Measurements from ENCODE around the gene MRPL50. TPM values are rescaled to one million over a fixed set of nuclear protein-coding genes. Genes with fewer than 3 reads are reported as not detected.

MRPL50 gene
- total and polyA plus RNA-seq, 4 experiments from 2014 or later = 18.6 to 23.0 (median 20.9) TPM

DNA sequence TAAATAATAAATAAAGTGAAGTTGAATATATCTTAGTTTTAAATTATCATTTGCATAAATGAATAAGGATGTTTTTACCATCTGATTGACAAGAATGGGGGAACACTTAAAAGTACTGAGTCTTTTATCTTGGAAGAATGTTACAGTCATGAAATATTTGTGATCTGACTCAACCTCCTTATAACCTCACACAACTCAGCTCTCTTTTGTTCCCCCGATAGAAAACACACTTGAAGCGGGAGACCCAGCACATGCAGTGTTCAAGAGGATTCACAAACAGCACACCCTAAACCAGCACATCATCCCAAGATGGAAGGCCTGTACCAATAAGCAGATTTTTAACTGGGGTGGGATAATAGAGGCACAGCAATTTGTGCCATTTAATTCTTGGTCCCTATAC lies 29.1 kb downstream of the MRPL50 start:
- Histone ChIP-seq H3K36me3 (ENCODE audit: insufficient read depth, low read length) (no peaks in the 10 kb centered on the region), H3K9me3 (ENCODE audit: control insufficient read depth in 1 of 2, low read length in 2 of 2) (no peaks in the 10 kb centered on the region), H3K4me3 (ENCODE audit: low read length in 2 of 2) (no peak overlapping the region), H3K4me1 (ENCODE audit: insufficient read depth, low read length) (no peaks in the 10 kb centered on the region), H3K27me3 (ENCODE audit: insufficient read depth, low read length) (no peaks in the 10 kb centered on the region), H3K27ac (ENCODE audit: low read depth, low read length) (no peak overlapping the region)
- DNase-seq = no peak
- intact Hi-C loops (cut with micrococcal nuclease) = no loop called here
- Mint-ChIP-seq H3K27me3 (peaks cover 3% of the 10 kb centered on the region in 2 donors), H3K4me1 (no peaks in the 10 kb centered on the region), H3K9me3 (no peaks in the 10 kb centered on the region), H3K27ac (no peak overlapping the region), H3K4me3 (no peak overlapping the region), H3K36me3 (no peaks in the 10 kb centered on the region)
- CTCF ChIA-PET (ENCODE audit: partially characterized antibody) = no interaction called here
- POLR2A ChIA-PET (ENCODE audit: partially characterized antibody) = no interaction called here

DNA sequence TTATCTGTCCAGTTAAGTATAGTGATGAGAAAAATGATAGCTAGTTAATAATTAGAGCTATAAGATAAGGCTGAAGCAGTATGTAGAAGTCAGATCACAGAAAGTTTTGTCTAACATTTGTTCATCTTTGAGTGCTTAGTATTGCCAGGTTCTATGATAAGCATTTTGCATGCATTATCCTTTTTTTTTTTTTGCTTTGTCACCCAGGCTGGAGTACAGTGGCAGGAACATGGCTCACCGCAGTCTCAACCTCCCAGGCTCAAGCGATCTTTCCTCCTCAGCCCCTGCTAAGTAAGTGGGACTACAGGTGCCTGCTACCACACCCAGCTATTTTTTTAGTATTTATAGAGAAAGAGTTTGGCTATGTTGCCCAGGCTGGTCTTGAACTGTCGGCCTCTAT lies 31.1 kb downstream of the MRPL50 start:
- intact Hi-C loops (cut with micrococcal nuclease) = no loop called here
- POLR2A ChIA-PET (ENCODE audit: partially characterized antibody) = no interaction called here
- no peak for DNase-seq

DNA sequence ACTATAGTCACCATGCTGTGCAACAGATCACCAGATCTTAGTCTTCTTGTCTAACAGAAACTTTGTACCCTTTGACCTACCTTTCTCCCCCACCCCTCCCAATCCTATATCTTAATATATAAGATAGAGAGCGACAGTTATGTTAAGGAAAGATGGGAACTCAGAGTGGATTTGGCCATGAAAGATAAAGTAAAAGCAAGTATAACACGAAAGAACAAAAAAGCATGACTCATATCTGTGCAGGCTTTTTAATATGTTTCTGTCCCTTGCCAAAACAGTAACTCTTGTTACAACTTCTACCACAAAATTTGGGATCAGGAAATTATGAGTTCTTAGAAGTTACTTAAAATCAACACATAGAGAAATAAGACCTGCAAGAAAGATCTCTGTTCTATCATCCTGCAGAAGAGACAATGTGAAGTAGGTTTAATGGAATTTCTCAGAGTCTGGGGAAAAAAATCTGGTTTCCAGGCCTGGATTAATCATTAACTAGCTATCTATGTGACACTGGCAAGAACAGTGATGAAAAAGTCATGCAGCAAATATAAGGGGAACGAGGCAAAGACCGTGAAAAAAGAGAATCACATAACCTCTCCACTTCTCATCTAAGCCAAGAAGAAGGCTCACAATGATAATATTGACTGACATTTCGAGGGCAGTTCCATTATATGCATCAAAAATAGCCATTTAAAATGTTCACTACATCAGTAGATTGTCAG lies 32.2 kb downstream of the MRPL50 start:
- Mint-ChIP-seq H3K4me1 (no peaks in the 10 kb centered on the region), H3K27ac (no peak overlapping the region), H3K27me3 (peaks cover 0 to 4% of the 10 kb centered on the region in 2 donors), H3K36me3 (no peaks in the 10 kb centered on the region), H3K9me3 (peaks cover 0 to 2% (median 0%) of the 10 kb centered on the region in 8 donors), H3K4me3 (no peak overlapping the region)
- H3K27ac ChIP-seq (ENCODE audit: low read depth, low read length) = no peak overlapping the region
- no peaks in the 10 kb centered on the region for H3K9me3 ChIP-seq (ENCODE audit: control insufficient read depth in 1 of 2, low read length in 2 of 2)
- H3K27me3 ChIP-seq (ENCODE audit: insufficient read depth, low read length) = no peaks in the 10 kb centered on the region
- CTCF ChIA-PET (ENCODE audit: partially characterized antibody) = no interaction called here
- H3K4me3 ChIP-seq (ENCODE audit: low read length in 2 of 2) = no peak overlapping the region
- POLR2A ChIA-PET (ENCODE audit: partially characterized antibody) = no interaction called here
- intact Hi-C loops (cut with micrococcal nuclease) = no loop called here
- H3K4me1 ChIP-seq (ENCODE audit: insufficient read depth, low read length) = no peaks in the 10 kb centered on the region
- DNase-seq = no peak
- no peaks in the 10 kb centered on the region for H3K36me3 ChIP-seq (ENCODE audit: insufficient read depth, low read length)

More for the DNA sequence above, 31.1 kb downstream of the MRPL50 start:
- Histone ChIP-seq H3K36me3 (ENCODE audit: insufficient read depth, low read length) (no peaks in the 10 kb centered on the region), H3K9me3 (ENCODE audit: control insufficient read depth in 1 of 2, low read length in 2 of 2) (no peaks in the 10 kb centered on the region), H3K27ac (ENCODE audit: low read depth, low read length) (no peak overlapping the region), H3K27me3 (ENCODE audit: insufficient read depth, low read length) (no peaks in the 10 kb centered on the region), H3K4me1 (ENCODE audit: insufficient read depth, low read length) (no peaks in the 10 kb centered on the region), H3K4me3 (ENCODE audit: low read length in 2 of 2) (no peak overlapping the region)
- CTCF ChIA-PET (ENCODE audit: partially characterized antibody) = no interaction called here
- Mint-ChIP-seq H3K36me3 (no peaks in the 10 kb centered on the region), H3K27ac (no peak overlapping the region), H3K4me3 (no peak overlapping the region), H3K27me3 (peaks cover 3 to 5% of the 10 kb centered on the region in 2 donors), H3K9me3 (peaks cover 0 to 2% (median 0%) of the 10 kb centered on the region in 8 donors), H3K4me1 (no peaks in the 10 kb centered on the region)

DNA sequence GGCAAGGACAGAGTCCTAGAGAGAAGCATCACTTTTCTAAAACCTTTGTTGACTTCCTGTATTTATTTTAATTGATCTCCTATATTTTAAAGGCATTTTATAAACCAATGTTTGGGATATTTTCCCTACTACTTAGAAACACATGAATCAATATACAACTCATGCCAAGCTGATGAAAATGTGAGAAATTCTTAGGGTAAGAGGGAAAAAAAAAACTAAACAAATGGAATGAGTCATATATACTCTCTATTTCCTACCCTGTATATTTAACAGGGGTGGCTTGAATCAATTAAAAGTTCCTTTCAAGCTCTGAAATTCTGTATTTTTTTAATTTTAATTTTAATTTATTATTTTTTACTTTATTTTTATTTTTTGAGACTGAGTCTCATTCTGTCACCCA lies 33.2 kb downstream of the MRPL50 start:
- ChIA-PET POLR2A (ENCODE audit: partially characterized antibody) (no interaction called here), CTCF (ENCODE audit: partially characterized antibody) (no interaction called here)
- no peaks in the 10 kb centered on the region for H3K36me3 Mint-ChIP-seq
- Histone ChIP-seq H3K4me1 (ENCODE audit: insufficient read depth, low read length) (no peaks in the 10 kb centered on the region), H3K9me3 (ENCODE audit: control insufficient read depth in 1 of 2, low read length in 2 of 2) (no peaks in the 10 kb centered on the region), H3K4me3 (ENCODE audit: low read length in 2 of 2) (no peak overlapping the region), H3K27ac (ENCODE audit: low read depth, low read length) (no peak overlapping the region), H3K36me3 (ENCODE audit: insufficient read depth, low read length) (no peaks in the 10 kb centered on the region), H3K27me3 (ENCODE audit: insufficient read depth, low read length) (no peaks in the 10 kb centered on the region)
- H3K9me3 Mint-ChIP-seq = peaks cover 0 to 2% (median 0%) of the 10 kb centered on the region in 8 donors
- intact Hi-C loops (cut with micrococcal nuclease) = no loop called here
- DNase-seq = no peak
- no peak overlapping the region for H3K4me3 Mint-ChIP-seq
- H3K27me3 Mint-ChIP-seq = peaks cover 0 to 2% of the 10 kb centered on the region in 2 donors
- H3K4me1 Mint-ChIP-seq = no peaks in the 10 kb centered on the region
- H3K27ac Mint-ChIP-seq = no peak overlapping the region

DNA sequence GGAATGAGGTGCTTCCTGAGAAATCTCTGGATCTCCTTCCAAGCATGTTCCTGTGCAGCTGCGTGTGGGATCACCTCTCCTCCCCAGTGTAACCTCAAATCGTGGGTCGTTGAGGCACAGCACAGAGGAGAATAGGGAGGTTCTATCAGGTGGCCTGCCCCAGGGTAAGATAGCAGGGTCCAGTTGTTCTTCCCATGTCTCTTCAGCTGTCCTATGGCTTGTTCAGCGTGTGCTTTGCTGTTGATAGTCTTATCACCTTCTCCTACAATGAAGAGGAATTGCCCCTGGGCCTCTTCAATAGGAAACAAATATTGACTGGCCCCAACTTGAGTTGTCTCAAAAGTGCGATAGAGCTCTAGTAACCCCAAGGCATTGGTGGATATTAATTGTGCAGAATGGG lies 36.0 kb downstream of the MRPL50 start:
- Histone ChIP-seq H3K4me3 (ENCODE audit: low read length in 2 of 2) (no peak overlapping the region), H3K36me3 (ENCODE audit: insufficient read depth, low read length) (no peaks in the 10 kb centered on the region), H3K27me3 (ENCODE audit: insufficient read depth, low read length) (no peaks in the 10 kb centered on the region), H3K4me1 (ENCODE audit: insufficient read depth, low read length) (no peaks in the 10 kb centered on the region), H3K27ac (ENCODE audit: low read depth, low read length) (no peak overlapping the region), H3K9me3 (ENCODE audit: control insufficient read depth in 1 of 2, low read length in 2 of 2) (no peaks in the 10 kb centered on the region)
- intact Hi-C loops (cut with micrococcal nuclease) = no loop called here
- Mint-ChIP-seq H3K4me1 (no peaks in the 10 kb centered on the region), H3K27ac (no peak overlapping the region), H3K27me3 (peaks cover 0 to 2% of the 10 kb centered on the region in 2 donors), H3K36me3 (no peaks in the 10 kb centered on the region), H3K9me3 (peaks cover 0 to 2% (median 0%) of the 10 kb centered on the region in 8 donors), H3K4me3 (no peak overlapping the region)
- DNase-seq = no peak
- POLR2A ChIA-PET (ENCODE audit: partially characterized antibody) = no interaction called here
- CTCF ChIA-PET (ENCODE audit: partially characterized antibody) = no interaction called here

DNA sequence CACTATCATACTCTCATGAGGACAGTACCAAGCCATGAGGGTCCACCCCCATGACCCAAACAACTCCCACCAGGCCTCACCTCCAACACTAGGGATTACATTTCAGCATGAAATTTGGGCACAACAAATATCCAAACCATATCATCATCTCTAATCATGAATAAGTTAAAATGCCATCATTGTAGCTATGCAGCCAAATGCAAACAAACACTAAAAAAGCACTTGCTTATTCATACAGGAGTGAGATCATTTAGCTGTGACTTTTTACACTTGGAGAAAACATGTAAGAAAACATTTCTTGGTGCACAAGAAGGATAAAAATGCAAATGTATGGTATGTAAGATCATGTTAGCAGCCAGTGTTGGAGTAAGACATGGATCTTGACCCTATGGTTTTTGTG lies 37.8 kb downstream of the MRPL50 start:
- no peak for DNase-seq
- Histone ChIP-seq H3K27me3 (ENCODE audit: insufficient read depth, low read length) (no peaks in the 10 kb centered on the region), H3K36me3 (ENCODE audit: insufficient read depth, low read length) (no peaks in the 10 kb centered on the region), H3K4me3 (ENCODE audit: low read length in 2 of 2) (no peak overlapping the region), H3K9me3 (ENCODE audit: control insufficient read depth in 1 of 2, low read length in 2 of 2) (no peaks in the 10 kb centered on the region), H3K4me1 (ENCODE audit: insufficient read depth, low read length) (no peaks in the 10 kb centered on the region), H3K27ac (ENCODE audit: low read depth, low read length) (no peak overlapping the region)
- Mint-ChIP-seq H3K27ac (no peak overlapping the region), H3K36me3 (no peaks in the 10 kb centered on the region), H3K4me3 (no peak overlapping the region), H3K4me1 (no peaks in the 10 kb centered on the region), H3K9me3 (peaks cover 0 to 2% (median 0%) of the 10 kb centered on the region in 8 donors), H3K27me3 (peaks cover 0 to 4% of the 10 kb centered on the region in 2 donors)
- ChIA-PET POLR2A (ENCODE audit: partially characterized antibody) (no interaction called here), CTCF (ENCODE audit: partially characterized antibody) (no interaction called here)
- intact Hi-C loops (cut with micrococcal nuclease) = no loop called here

DNA sequence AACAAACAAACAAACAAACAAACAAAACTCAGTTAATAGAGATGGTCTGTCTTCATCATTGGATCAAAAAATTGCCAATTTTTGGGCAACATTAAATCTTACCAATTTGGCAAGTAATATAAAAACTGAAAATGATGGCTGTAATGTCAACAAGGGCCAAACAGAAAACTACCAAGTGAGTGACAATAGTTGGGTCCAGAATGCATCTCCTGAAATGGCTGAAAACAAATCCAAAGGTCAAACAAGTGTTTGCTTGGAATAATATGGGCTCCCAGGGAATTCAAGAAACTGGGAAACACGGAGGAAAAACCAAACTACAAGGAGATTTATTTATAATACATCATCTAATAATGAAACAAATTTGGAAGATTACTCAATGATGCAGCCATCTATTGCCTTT lies 38.7 kb downstream of the MRPL50 start:
- H3K27ac Mint-ChIP-seq = no peak overlapping the region
- ChIA-PET CTCF (ENCODE audit: partially characterized antibody) (no interaction called here), POLR2A (ENCODE audit: partially characterized antibody) (no interaction called here)
- H3K36me3 Mint-ChIP-seq = no peaks in the 10 kb centered on the region
- Histone ChIP-seq H3K27me3 (ENCODE audit: insufficient read depth, low read length) (no peaks in the 10 kb centered on the region), H3K36me3 (ENCODE audit: insufficient read depth, low read length) (no peaks in the 10 kb centered on the region), H3K4me3 (ENCODE audit: low read length in 2 of 2) (no peak overlapping the region), H3K27ac (ENCODE audit: low read depth, low read length) (no peak overlapping the region), H3K4me1 (ENCODE audit: insufficient read depth, low read length) (no peaks in the 10 kb centered on the region), H3K9me3 (ENCODE audit: control insufficient read depth in 1 of 2, low read length in 2 of 2) (no peaks in the 10 kb centered on the region)
- peaks cover 0 to 4% of the 10 kb centered on the region in 2 donors for H3K27me3 Mint-ChIP-seq
- no peak overlapping the region for H3K4me3 Mint-ChIP-seq
- no peaks in the 10 kb centered on the region for H3K4me1 Mint-ChIP-seq
- intact Hi-C loops (cut with micrococcal nuclease) = no loop called here
- DNase-seq = no peak
- H3K9me3 Mint-ChIP-seq = peaks cover 0 to 2% (median 0%) of the 10 kb centered on the region in 8 donors

DNA sequence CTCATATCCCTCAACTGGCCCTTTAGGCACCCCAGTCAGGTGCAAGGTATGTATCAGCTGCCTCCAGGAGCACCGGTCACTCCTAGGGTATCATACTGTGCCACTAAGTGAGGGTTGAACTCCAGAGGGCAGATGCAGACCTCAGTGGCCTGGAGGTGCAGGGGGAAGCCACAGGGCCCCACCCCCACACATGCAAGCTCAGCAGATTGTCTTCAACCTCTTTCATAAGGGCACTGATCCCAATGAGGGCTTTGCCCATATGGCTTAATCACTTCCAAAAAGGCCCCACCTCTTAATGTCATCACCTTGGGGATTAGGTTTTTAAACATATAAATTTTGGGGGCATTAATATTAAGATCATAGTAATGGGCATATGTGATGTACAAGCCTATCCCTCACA lies 41.8 kb downstream of the MRPL50 start:
- no peaks in the 10 kb centered on the region for H3K36me3 Mint-ChIP-seq
- no peak overlapping the region for H3K4me3 Mint-ChIP-seq
- H3K27me3 ChIP-seq (ENCODE audit: insufficient read depth, low read length) = no peaks in the 10 kb centered on the region
- no peaks in the 10 kb centered on the region for H3K9me3 ChIP-seq (ENCODE audit: control insufficient read depth in 1 of 2, low read length in 2 of 2)
- DNase-seq = no peak
- H3K4me3 ChIP-seq (ENCODE audit: low read length in 2 of 2) = no peak overlapping the region
- H3K4me1 Mint-ChIP-seq = no peaks in the 10 kb centered on the region
- POLR2A ChIA-PET (ENCODE audit: partially characterized antibody) = no interaction called here
- CTCF ChIA-PET (ENCODE audit: partially characterized antibody) = no interaction called here
- intact Hi-C loops (cut with micrococcal nuclease) = no loop called here
- no peaks in the 10 kb centered on the region for H3K9me3 Mint-ChIP-seq
- peaks cover 0 to 2% of the 10 kb centered on the region in 2 donors for H3K27me3 Mint-ChIP-seq
- no peak overlapping the region for H3K27ac Mint-ChIP-seq
- H3K27ac ChIP-seq (ENCODE audit: low read depth, low read length) = no peak overlapping the region
- no peaks in the 10 kb centered on the region for H3K36me3 ChIP-seq (ENCODE audit: insufficient read depth, low read length)
- H3K4me1 ChIP-seq (ENCODE audit: insufficient read depth, low read length) = no peaks in the 10 kb centered on the region

Measured in CD4-positive, alpha-beta memory T cell (primary cell).